ENCODE data around the gene CIT. TPM values are rescaled to one million over a fixed set of nuclear protein-coding genes. Genes with fewer than 3 reads are reported as not detected.
"Not testable (repeated sequence)": the region's sequence is repeated elsewhere in the genome, so short reads cannot be mapped to it uniquely, and the experiment has no call there.

Gene CIT
- total RNA-seq, 6 experiments from 2014 or later = 23.1 to 55.5 (median 48.3) TPM

- Mint-ChIP-seq H3K4me1 (ENCODE audit: low read depth) (peaks cover 17% of the 10 kb centered on the region), H3K9me3 (peaks cover 5% of the 10 kb centered on the region), H3K36me3 (ENCODE audit: low read depth) (no peaks in the 10 kb centered on the region), H3K4me3 (no peak overlapping the region), H3K27me3 (ENCODE audit: insufficient read depth) (peaks cover 3% of the 10 kb centered on the region), H3K27ac (no peak overlapping the region)
- no peak for DNase-seq
- TF ChIP-seq CTCF (IDR thresholded peaks at IDR 0.05) = no peak
Observed at GRCh38 chr12:119894916-119895315, 17.8 kb upstream of the CIT start.

- not testable (repeated sequence) for H3K36me3 Mint-ChIP-seq (ENCODE audit: low read depth); H3K4me3 Mint-ChIP-seq; H3K9me3 Mint-ChIP-seq; H3K27ac Mint-ChIP-seq; H3K27me3 Mint-ChIP-seq (ENCODE audit: insufficient read depth); DNase-seq
- peaks cover 17% of the 10 kb centered on the region for H3K4me1 Mint-ChIP-seq (ENCODE audit: low read depth)
Observed at GRCh38 chr12:119892611-119893010, 15.5 kb upstream of the CIT start.

GRCh38 chr12:119885549-119885948 lies 8.4 kb upstream of the CIT start:
- Mint-ChIP-seq H3K4me1 (ENCODE audit: low read depth) (peaks cover 11% of the 10 kb centered on the region), H3K9me3 (no peaks in the 10 kb centered on the region)

GRCh38 chr12:119883791-119884190 lies 6.7 kb upstream of the CIT start:
- H3K4me3 Mint-ChIP-seq; DNase-seq; H3K9me3 Mint-ChIP-seq; H3K27ac Mint-ChIP-seq; H3K4me1 Mint-ChIP-seq (ENCODE audit: low read depth); H3K27me3 Mint-ChIP-seq (ENCODE audit: insufficient read depth); H3K36me3 Mint-ChIP-seq (ENCODE audit: low read depth): not testable (repeated sequence)

More at GRCh38 chr12:119885549-119885948, 8.4 kb upstream of the CIT start:
- TF ChIP-seq CTCF (IDR thresholded peaks at IDR 0.05) = no peak
- 0 out of 2 replicates have a peak, but pooled peaks cover 5% of the 10 kb centered on the region for H3K36me3 Mint-ChIP-seq (ENCODE audit: low read depth)
- no peak overlapping the region for H3K27ac Mint-ChIP-seq
- no peak for DNase-seq
- peaks cover 3% of the 10 kb centered on the region for H3K27me3 Mint-ChIP-seq (ENCODE audit: insufficient read depth)
- no peak overlapping the region for H3K4me3 Mint-ChIP-seq

- peaks cover 8% of the 10 kb centered on the region for H3K4me1 Mint-ChIP-seq (ENCODE audit: low read depth)
- no peak overlapping the region for H3K27ac Mint-ChIP-seq
- H3K4me3 Mint-ChIP-seq = no peak overlapping the region
- no peaks in the 10 kb centered on the region for H3K9me3 Mint-ChIP-seq
- peaks cover 3% of the 10 kb centered on the region for H3K27me3 Mint-ChIP-seq (ENCODE audit: insufficient read depth)
- 0 out of 2 replicates have a peak, but pooled peaks cover 5% of the 10 kb centered on the region for H3K36me3 Mint-ChIP-seq (ENCODE audit: low read depth)
- TF ChIP-seq CTCF (IDR thresholded peaks at IDR 0.05) = no peak
- DNase-seq = no peak
Observed at GRCh38 chr12:119883237-119883636, 6.1 kb upstream of the CIT start.

- Mint-ChIP-seq H3K4me3 (peak overlapping the region; percentile 92), H3K36me3 (ENCODE audit: low read depth) (0 out of 2 replicates have a peak, but pooled peaks cover 5% of the 10 kb centered on the region), H3K9me3 (no peaks in the 10 kb centered on the region), H3K4me1 (ENCODE audit: low read depth) (peaks cover 24% of the 10 kb centered on the region), H3K27me3 (ENCODE audit: insufficient read depth) (no peaks in the 10 kb centered on the region; the same call in 1 of the 2 replicates), H3K27ac (peak overlapping the region; percentile 70)
- DNase-seq = no peak
- no peak for TF ChIP-seq CTCF (IDR thresholded peaks at IDR 0.05)
Observed at GRCh38 chr12:119877639-119877948, 474 bp upstream of the CIT start.

- Mint-ChIP-seq H3K27ac (no peak overlapping the region; the same call in 1 of the 2 replicates), H3K27me3 (ENCODE audit: insufficient read depth) (no peaks in the 10 kb centered on the region; the same call in 1 of the 2 replicates), H3K4me3 (no peak overlapping the region), H3K36me3 (ENCODE audit: low read depth) (peaks cover 30% of the 10 kb centered on the region), H3K9me3 (no peaks in the 10 kb centered on the region), H3K4me1 (ENCODE audit: low read depth) (peaks cover 16% of the 10 kb centered on the region)
- DNase-seq = no peak
- no peak for TF ChIP-seq CTCF (IDR thresholded peaks at IDR 0.05)
Observed at GRCh38 chr12:119870457-119870856, 6.7 kb downstream of the CIT start.

All from HFFc6 (cell line).